B cell (primary cell): ENCODE results near the gene SLC25A48.

Experiments used
- EZH2 ChIP-seq: IDR thresholded peaks from 2 replicates; pipeline ENCODE4 v1.6.1; 2012; ENCODE audit warnings: borderline replicate concordance, low read depth, mild to moderate bottlenecking, moderate library complexity, low read length; ENCODE audit not compliant: insufficient read depth, poor library complexity, severe bottlenecking
- TF ChIP-seq, protein P1 (sequence below): fragments of 200-600 bp; IDR thresholded peaks from one replicate; pipeline ENCODE4 v1.8.0; 2022; ENCODE audit warnings: antibody characterized with exemption, mild to moderate bottlenecking

DNA sequence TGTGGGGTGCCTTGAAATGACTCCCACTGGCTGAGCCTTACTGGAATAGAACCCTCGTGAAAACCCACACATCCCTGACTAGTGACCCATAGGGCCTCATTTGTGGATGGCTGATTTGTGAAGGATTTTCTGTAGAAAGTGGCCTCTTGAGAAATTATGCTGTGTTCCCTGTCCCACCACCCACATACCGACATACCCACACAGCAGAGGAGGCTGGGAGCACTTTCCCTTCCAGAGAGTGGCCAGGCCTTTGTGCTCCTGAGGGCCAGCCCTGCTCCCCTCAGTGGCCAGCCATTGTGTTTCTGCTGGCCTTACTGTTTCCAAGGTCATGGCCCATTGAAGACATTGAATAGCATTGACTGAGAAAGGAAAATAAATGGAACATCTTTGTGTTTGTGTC, 31.6 kb downstream of the SLC25A48 start:
- TF ChIP-seq, protein P1, sequence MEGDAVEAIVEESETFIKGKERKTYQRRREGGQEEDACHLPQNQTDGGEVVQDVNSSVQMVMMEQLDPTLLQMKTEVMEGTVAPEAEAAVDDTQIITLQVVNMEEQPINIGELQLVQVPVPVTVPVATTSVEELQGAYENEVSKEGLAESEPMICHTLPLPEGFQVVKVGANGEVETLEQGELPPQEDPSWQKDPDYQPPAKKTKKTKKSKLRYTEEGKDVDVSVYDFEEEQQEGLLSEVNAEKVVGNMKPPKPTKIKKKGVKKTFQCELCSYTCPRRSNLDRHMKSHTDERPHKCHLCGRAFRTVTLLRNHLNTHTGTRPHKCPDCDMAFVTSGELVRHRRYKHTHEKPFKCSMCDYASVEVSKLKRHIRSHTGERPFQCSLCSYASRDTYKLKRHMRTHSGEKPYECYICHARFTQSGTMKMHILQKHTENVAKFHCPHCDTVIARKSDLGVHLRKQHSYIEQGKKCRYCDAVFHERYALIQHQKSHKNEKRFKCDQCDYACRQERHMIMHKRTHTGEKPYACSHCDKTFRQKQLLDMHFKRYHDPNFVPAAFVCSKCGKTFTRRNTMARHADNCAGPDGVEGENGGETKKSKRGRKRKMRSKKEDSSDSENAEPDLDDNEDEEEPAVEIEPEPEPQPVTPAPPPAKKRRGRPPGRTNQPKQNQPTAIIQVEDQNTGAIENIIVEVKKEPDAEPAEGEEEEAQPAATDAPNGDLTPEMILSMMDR, result no peak
- TF ChIP-seq EZH2, result no peak
